22Rv1 (cell line): ENCODE measurements around the gene LRRC7.

Experiments
- H3K27ac ChIP-seq: fragments of 450-650 bp; 2 replicates; pipeline ENCODE4 v1.5.1; 2017
- ZFX ChIP-seq: fragments of 450-650 bp; IDR thresholded peaks from 2 replicates; pipeline ENCODE4 v1.6.1; 2017; ENCODE audit warnings: antibody characterized with exemption, borderline replicate concordance
- TF ChIP-seq, protein P1 (sequence below): fragments of 450-650 bp; IDR thresholded peaks from 2 replicates; pipeline ENCODE4 v1.5.1; 2017; ENCODE audit warnings: mild to moderate bottlenecking

LRRC7 gene

DNA sequence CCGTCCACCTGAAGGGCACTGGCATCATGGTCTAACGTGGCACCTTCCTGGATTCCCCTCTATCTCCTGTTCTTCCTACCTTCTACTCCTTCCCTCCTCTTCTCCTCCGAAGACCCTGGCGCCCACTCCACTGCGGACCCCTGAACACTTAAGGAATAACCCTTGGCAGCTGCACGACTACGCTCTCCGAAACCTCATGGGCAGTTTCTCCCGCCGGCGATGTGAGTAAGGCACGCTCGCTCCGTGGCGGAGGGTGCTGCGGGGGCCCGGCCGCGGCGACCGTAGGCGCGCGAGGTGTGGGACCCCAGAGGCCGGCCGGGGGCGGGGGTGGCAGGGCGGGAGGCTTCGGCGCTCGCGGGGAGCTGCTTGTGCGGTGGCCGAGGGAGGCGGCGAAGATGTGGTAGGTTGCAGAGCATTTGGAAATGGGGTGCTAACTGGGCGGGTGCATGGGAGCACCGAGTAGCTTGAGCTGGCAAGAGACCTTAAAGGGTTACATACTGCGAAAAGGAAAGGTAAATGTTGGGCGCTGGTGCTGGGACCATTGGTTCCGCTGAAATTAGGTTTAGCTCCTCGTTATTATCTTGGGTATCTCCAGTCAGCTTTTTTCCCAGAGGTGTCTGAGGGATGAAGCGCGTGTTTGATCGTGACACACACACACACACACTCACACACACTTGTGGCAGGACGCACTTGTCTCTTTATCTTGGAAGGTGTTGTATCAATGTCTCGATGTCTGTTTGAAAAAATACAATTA lies 876 bp downstream of the LRRC7 start:
- TF ChIP-seq, protein P1, sequence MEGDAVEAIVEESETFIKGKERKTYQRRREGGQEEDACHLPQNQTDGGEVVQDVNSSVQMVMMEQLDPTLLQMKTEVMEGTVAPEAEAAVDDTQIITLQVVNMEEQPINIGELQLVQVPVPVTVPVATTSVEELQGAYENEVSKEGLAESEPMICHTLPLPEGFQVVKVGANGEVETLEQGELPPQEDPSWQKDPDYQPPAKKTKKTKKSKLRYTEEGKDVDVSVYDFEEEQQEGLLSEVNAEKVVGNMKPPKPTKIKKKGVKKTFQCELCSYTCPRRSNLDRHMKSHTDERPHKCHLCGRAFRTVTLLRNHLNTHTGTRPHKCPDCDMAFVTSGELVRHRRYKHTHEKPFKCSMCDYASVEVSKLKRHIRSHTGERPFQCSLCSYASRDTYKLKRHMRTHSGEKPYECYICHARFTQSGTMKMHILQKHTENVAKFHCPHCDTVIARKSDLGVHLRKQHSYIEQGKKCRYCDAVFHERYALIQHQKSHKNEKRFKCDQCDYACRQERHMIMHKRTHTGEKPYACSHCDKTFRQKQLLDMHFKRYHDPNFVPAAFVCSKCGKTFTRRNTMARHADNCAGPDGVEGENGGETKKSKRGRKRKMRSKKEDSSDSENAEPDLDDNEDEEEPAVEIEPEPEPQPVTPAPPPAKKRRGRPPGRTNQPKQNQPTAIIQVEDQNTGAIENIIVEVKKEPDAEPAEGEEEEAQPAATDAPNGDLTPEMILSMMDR = no peak
- no peak for TF ChIP-seq ZFX
- H3K27ac ChIP-seq = 0 out of 2 replicates have a peak overlapping the region, but pooled peaks have one; percentile 74

DNA sequence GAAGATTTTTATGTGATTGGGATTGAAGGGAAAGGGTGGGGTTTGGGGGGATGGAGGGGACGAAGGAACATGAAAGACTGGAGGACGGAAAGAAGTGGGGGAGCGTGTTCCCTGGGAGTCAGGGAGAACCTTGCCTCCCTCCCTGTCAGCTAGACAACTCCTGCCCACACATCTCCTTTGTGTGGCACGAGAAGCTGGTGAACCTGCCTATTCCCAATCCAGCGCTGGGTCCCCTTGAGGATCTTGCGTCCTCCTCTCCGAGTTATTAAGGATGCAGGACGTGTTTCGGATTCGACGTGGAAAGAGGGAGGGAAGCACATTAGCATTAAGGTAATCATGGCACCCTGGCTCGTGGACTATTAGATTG lies 1.4 kb downstream of the LRRC7 start:
- H3K27ac ChIP-seq = no peak overlapping the region
- TF ChIP-seq, protein P1 = no peak
- no peak for TF ChIP-seq ZFX

DNA sequence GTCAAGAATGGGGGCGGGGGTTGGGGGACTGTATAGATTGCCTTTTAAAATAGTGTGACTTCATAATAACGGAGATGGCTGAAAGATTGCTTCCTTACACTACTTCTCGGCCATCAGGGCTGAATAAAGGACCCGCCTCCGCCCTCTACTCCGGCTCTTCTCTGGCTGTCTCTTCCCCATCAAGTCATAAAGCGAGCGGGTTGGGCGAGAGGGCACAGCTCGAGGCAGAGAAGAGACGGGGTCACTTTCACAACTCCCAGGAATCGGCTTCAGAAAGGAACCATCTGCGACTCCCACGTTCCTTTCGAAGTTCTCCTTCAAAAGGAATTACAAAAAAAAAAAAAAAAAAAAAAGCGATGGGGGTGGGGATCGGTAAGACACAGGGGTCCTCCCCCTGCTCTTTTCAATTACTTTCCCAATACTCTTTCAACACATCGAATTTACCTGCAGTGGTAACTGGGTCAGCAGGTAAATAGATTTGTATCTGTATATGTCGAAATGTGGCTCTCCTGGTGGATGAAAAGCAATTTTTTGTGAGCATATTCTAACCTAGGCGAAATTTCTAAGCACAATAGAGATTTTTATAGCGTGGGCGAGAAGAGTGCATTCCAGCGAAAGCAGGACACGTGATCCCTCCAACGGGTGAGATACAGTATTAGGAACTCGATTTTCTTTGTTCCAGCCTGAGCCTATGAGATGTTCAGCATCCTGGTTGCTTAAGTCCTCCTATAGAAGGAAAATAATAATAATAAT lies 2.0 kb downstream of the LRRC7 start:
- no peak for TF ChIP-seq ZFX
- TF ChIP-seq, protein P1 = no peak
- no peak overlapping the region for H3K27ac ChIP-seq

DNA sequence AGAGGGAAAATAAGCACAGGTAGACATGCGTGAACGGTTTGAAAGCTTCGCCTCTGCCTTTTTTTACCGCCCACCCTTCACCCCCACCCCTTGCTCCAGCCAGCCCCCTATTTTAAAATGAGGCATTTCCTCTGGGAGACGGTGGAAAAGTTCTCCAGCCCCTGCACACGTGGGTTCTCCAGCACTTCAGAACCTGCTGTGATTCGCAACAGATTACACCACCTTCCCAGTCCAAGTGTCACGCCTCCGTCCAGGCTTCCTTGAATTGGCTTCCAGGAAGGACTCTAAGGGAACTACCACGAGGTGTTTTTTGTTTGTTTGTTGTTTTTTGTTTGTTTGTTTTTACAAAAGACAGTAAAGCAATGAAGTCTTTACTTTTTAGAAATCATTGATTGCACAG lies 2.6 kb downstream of the LRRC7 start:
- TF ChIP-seq, protein P1 = no peak
- no peak for TF ChIP-seq ZFX
- H3K27ac ChIP-seq = no peak overlapping the region

DNA sequence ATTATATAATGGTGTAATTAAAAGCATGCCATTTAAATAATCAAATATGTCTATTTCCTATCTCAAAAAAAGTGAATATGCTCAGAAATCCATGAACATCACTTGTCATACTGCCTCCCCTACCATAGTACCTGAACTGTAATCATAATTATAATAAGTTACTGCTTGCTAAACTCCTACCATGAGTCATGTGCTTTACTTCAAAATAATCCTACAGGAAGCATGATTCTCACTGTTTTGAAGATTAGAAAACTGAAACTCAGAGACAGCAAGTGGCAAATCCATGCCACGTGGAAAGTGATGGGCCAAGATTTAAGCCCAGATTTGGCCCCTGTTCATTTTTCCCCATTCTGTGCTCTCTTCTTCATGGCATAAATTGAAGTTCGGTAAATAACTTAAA lies 5.2 kb downstream of the LRRC7 start:
- TF ChIP-seq ZFX = no peak
- TF ChIP-seq, protein P1 = no peak

DNA sequence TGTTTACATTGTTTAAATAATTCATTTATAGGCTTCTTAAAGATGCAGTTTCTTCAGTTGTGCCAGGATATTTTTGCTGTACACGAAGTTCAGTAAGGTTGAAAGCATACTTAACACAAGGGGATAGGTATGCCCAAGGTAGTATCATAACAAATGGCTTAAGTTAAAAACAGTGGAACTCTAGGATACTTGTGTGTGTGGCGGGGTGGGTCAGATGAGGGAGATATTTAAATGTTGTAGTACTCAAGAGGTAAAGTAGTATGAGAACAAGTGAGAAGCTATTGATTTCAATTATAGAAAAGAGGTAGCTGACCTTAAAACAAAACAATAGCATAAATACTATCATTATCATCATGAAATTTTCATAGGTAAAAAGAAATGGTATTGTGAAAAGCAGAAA lies 6.2 kb downstream of the LRRC7 start:
- no peak overlapping the region for H3K27ac ChIP-seq
- TF ChIP-seq, protein P1 = no peak
- TF ChIP-seq ZFX = no peak

More for the DNA sequence above, 5.2 kb downstream of the LRRC7 start:
- H3K27ac ChIP-seq = no peak overlapping the region

DNA sequence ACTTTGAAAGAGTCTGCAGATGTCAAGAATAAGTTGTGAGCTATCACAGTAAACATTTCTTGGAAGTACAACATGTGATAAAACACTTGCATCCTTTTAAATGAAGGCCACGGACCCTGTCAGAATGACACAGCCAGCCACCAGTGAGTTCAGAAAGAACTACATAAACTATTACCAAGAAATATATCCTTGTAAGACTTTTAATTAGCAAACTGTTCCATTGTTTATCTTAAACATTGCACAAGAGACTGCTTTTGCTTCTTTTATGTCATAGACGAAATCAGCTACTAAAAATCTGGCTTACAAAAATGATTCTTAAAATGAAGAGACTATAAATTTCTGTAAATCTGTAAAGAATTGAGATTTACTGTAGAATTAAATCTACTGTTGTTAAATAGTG lies 17.9 kb downstream of the LRRC7 start:
- TF ChIP-seq, protein P1 = no peak
- TF ChIP-seq ZFX = no peak
- H3K27ac ChIP-seq = no peak overlapping the region
